Right lung (tissue), 5 donors: ENCODE measurements around the gene CD82. TPM values are rescaled to one million over a fixed set of nuclear protein-coding genes. Genes with fewer than 3 reads are reported as not detected.
"Not testable (repeated sequence)": the region's sequence is repeated elsewhere in the genome, so short reads cannot be mapped to it uniquely, and the experiment has no call there.

Source experiments
- DNase-seq, 2 donors: peaks; one replicate each; pipeline ENCODE4 v3.0.0-alpha.2; 2013
- polyA plus RNA-seq, 5 donors: library from polyadenylated mRNA; unstranded; fragments of 120-200 nt; gene quantifications; one replicate each; pipeline versions ENCODE4 v1.2.1 to v1.2.3, GENCODE V29; 2013; ENCODE audit warnings: inconsistent platforms in 1 of 5, low replicate concordance in 1 of 5; ENCODE audit not compliant: insufficient read length in 5 of 5, insufficient read depth in 1 of 5

Gene CD82
- polyA plus RNA-seq, 5 donors, result 36.7 to 106 (median 48.2) TPM

GRCh38 chr11:44559207-44559939, 6.1 kb upstream of the CD82 start:
- no peak for DNase-seq

GRCh38 chr11:44559940-44560300, 5.5 kb upstream of the CD82 start:
- not testable (repeated sequence) for DNase-seq

- DNase-seq, result no peak
These were observed 4.1 kb upstream of the CD82 start for GRCh38 chr11:44561275-44561805.

GRCh38 chr11:44561964-44562734, 3.3 kb upstream of the CD82 start:
- no peak for DNase-seq

- peak in 1 of 2 donors; percentile 55 for DNase-seq
These were observed 2.5 kb upstream of the CD82 start for GRCh38 chr11:44562845-44563460.

- DNase-seq, result no peak
These were observed 1.8 kb upstream of the CD82 start for GRCh38 chr11:44563711-44564110.

GRCh38 chr11:44564166-44564565, 1.3 kb upstream of the CD82 start:
- peak in 1 of 2 donors; percentile 52 for DNase-seq

GRCh38 chr11:44564670-44565210, 723 bp upstream of the CD82 start:
- DNase-seq, result no peak

GRCh38 chr11:44565953-44566949, 788 bp downstream of the CD82 start:
- DNase-seq, result no peak

- DNase-seq, result no peak
These were observed 1.8 kb downstream of the CD82 start for GRCh38 chr11:44566952-44567875.

GRCh38 chr11:44567876-44568256, 2.4 kb downstream of the CD82 start:
- no peak for DNase-seq

- DNase-seq, result no peak
These were observed 2.8 kb downstream of the CD82 start for GRCh38 chr11:44568331-44568657.

- no peak for DNase-seq
These were observed 3.4 kb downstream of the CD82 start for GRCh38 chr11:44568658-44569473.

- no peak for DNase-seq
These were observed 5.1 kb downstream of the CD82 start for GRCh38 chr11:44570411-44571155.

- DNase-seq, result no peak
These were observed 6.4 kb downstream of the CD82 start for GRCh38 chr11:44571871-44572270.

- DNase-seq, result no peak
These were observed 7.0 kb downstream of the CD82 start for GRCh38 chr11:44572436-44572835.

GRCh38 chr11:44572884-44573283, 7.4 kb downstream of the CD82 start:
- DNase-seq, result no peak

- DNase-seq, result no peak
These were observed 7.9 kb downstream of the CD82 start for GRCh38 chr11:44573333-44573732.
